Tibial nerve (tissue), 4 donors: Measurements from ENCODE around the gene HTR1D.

ENCODE experiments used
- CTCF ChIP-seq, 5 experiments: fragments of 200-600 bp in 3 of 5; fragments of 450-650 bp in 2 of 5; sonication (generic) in 3 of 5; IDR thresholded peaks; one replicate each; pipeline ENCODE4 v1.5.1; 2016 to 2019; ENCODE audit warnings: antibody characterized with exemption in 5 of 5, mild to moderate bottlenecking in 3 of 5, moderate library complexity in 2 of 5
- EP300 ChIP-seq, 2 donors: sonication (generic); formaldehyde crosslinking; IDR thresholded peaks; one replicate each; pipeline ENCODE4 v1.6.1; 2017; ENCODE audit warnings: antibody characterized with exemption in 2 of 2, mild to moderate bottlenecking in 1 of 2
- POLR2A ChIP-seq, 2 donors: fragments of 450-650 bp; IDR thresholded peaks; one replicate each; pipeline ENCODE4 v1.6.1; 2017; ENCODE audit warnings: antibody characterized with exemption in 2 of 2, mild to moderate bottlenecking in 2 of 2, moderate library complexity in 2 of 2

GRCh38 chr1:23246274-23246673, 29.0 kb upstream of the HTR1D start:
- no peak for TF ChIP-seq CTCF (IDR thresholded peaks at IDR 0.05)
- TF ChIP-seq POLR2A (IDR thresholded peaks at IDR 0.05), result no peak
- TF ChIP-seq EP300 (IDR thresholded peaks at IDR 0.05), result no peak
